ENCODE data around the gene AP1G1. TPM values are rescaled to one million over a fixed set of nuclear protein-coding genes. Genes with fewer than 3 reads are reported as not detected.

Gene AP1G1
- polyA plus RNA-seq, 2 of the 4 experiments (the other 2 are of a cell fraction), result 38.1 to 85.6 TPM

DNA sequence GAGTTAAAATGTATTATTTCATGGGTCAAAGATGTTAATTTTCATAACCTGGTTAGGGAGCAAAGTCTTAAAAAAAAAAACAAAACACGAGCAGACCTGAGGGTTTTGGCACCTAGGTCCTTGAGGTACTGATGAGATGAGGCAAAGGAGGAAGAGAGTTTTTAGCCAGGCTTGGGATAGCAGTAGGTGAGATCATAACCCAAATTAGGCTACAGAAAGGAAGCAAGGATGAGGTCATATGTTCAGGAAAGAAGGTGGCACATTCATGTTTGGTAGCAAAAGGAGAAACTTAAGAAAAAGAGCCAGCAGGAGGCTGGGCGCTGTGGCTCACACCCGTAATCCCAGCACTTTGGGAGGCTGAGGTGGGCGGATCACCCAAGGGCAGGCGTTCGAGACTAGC is 40.0 kb upstream of the AP1G1 start:
- Histone ChIP-seq H3K4me2 (no peak overlapping the region), H3K27ac (no peak overlapping the region), H3K9me3 (no peaks in the 10 kb centered on the region), H3K4me1 (peaks cover 7% of the 10 kb centered on the region), H3K4me3 (no peak overlapping the region)
- DNase-seq (ENCODE audit: low read depth in 1 of 2, low spot score in 1 of 2) (no peak), ATAC-seq (no peak), FAIRE-seq (no peak)
- CTCF ChIA-PET, result interaction anchor here (2.4 kb wide), 1 partner anchor 34 kb away, joined by 11 read pairs; no protein-coding TSS in a partner anchor
- WGBS (ENCODE audit: missing lambda C conversion rate), result 91% methylated on average over 6 of the region's 6 CpGs
- POLR2A ChIA-PET, result no interaction called here
- TF ChIP-seq PHF8 (IDR thresholded peaks at IDR 0.05; ENCODE audit: borderline replicate concordance, low read depth) (no peak), ATOH8 (CRISPR knock-in tag; IDR thresholded peaks at IDR 0.05; ENCODE audit: low read depth) (no peak), HOXB5 (CRISPR knock-in tag; IDR thresholded peaks at IDR 0.05) (no peak), GATA3 (IDR thresholded peaks at IDR 0.05; ENCODE audit: borderline replicate concordance) (no peak), ZC3H11A (IDR thresholded peaks at IDR 0.05) (no peak), FOSB (CRISPR knock-in tag; IDR thresholded peaks at IDR 0.05) (no peak), RARB (CRISPR knock-in tag; IDR thresholded peaks at IDR 0.05) (no peak), JUN (IDR thresholded peaks at IDR 0.05) (no peak), HDAC2 (IDR thresholded peaks at IDR 0.05) (no peak), BHLHE40 (IDR thresholded peaks at IDR 0.05; ENCODE audit: low read depth, low read length) (no peak), HMGXB4 (CRISPR knock-in tag; IDR thresholded peaks at IDR 0.05; ENCODE audit: borderline replicate concordance) (no peak), ZNF302 (CRISPR knock-in tag; IDR thresholded peaks at IDR 0.05) (no peak), MAFK (IDR thresholded peaks at IDR 0.05; ENCODE audit: partially characterized antibody) (no peak), CHD2 (IDR thresholded peaks at IDR 0.05; ENCODE audit: low read length, partially characterized antibody) (no peak), RCOR1 (IDR thresholded peaks at IDR 0.05; ENCODE audit: low read depth, low read length) (no peak), KDM5A (IDR thresholded peaks at IDR 0.05) (no peak), KDM1A (IDR thresholded peaks at IDR 0.05; ENCODE audit: low read depth) (no peak)
- TF ChIP-seq, protein P1, sequence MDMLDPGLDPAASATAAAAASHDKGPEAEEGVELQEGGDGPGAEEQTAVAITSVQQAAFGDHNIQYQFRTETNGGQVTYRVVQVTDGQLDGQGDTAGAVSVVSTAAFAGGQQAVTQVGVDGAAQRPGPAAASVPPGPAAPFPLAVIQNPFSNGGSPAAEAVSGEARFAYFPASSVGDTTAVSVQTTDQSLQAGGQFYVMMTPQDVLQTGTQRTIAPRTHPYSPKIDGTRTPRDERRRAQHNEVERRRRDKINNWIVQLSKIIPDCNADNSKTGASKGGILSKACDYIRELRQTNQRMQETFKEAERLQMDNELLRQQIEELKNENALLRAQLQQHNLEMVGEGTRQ (IDR thresholded peaks at IDR 0.05), result no peak

GRCh38 chr16:71847096-71847495 is 38.5 kb upstream of the AP1G1 start:
- Histone ChIP-seq H3K4me3 (peak overlapping the region; percentile 99), H3K27ac (no peak overlapping the region), H3K4me1 (peaks cover 7% of the 10 kb centered on the region), H3K4me2 (peak overlapping the region; percentile 99), H3K9me3 (no peaks in the 10 kb centered on the region)
- ChIA-PET POLR2A (interaction anchor here (1.0 kb wide), 1 partner anchor 47 kb away, joined by 4 read pairs; no protein-coding TSS in a partner anchor), CTCF (interaction anchor here (1.2 to 2.4 kb wide), 2 partner anchors 35 to 114 kb away, joined by 3 to 11 read pairs; no protein-coding TSS in a partner anchor)
- no peak for DNase-seq (ENCODE audit: low read depth in 1 of 2, low spot score in 1 of 2)
- no peak for ATAC-seq
- WGBS (ENCODE audit: missing lambda C conversion rate), result 64% methylated on average over 3 of the region's 3 CpGs
- TF ChIP-seq JUNB (IDR thresholded peaks at IDR 0.05), result no peak
- TF ChIP-seq TP53 (CRISPR knock-in tag; IDR thresholded peaks at IDR 0.05), result no peak
- TF ChIP-seq RFX5 (IDR thresholded peaks at IDR 0.05), result no peak
- TF ChIP-seq CBX8 (IDR thresholded peaks at IDR 0.05), result no peak
- no peak for TF ChIP-seq FOSB (CRISPR knock-in tag; IDR thresholded peaks at IDR 0.05)
- no peak for TF ChIP-seq FOXS1 (CRISPR knock-in tag; IDR thresholded peaks at IDR 0.05)
- TF ChIP-seq PHF8 (IDR thresholded peaks at IDR 0.05; ENCODE audit: borderline replicate concordance, low read depth), result no peak
- no peak for TF ChIP-seq HMGXB4 (CRISPR knock-in tag; IDR thresholded peaks at IDR 0.05; ENCODE audit: borderline replicate concordance)
- TF ChIP-seq HES2 (IDR thresholded peaks at IDR 0.05), result no peak
- TF ChIP-seq RAD21 (conservative IDR thresholded peaks at IDR 0.05 in 1 of 2, IDR thresholded peaks at IDR 0.05 in 1 of 2), result no peak
- no peak for TF ChIP-seq MYC (IDR thresholded peaks at IDR 0.05; ENCODE audit: borderline replicate concordance, low read length)
- FAIRE-seq, result no peak
